ENCODE results near the gene RFFL.
A peak's percentile ranks its signal among the peaks of the same experiment; 100 is the strongest.

The RFFL gene

DNA sequence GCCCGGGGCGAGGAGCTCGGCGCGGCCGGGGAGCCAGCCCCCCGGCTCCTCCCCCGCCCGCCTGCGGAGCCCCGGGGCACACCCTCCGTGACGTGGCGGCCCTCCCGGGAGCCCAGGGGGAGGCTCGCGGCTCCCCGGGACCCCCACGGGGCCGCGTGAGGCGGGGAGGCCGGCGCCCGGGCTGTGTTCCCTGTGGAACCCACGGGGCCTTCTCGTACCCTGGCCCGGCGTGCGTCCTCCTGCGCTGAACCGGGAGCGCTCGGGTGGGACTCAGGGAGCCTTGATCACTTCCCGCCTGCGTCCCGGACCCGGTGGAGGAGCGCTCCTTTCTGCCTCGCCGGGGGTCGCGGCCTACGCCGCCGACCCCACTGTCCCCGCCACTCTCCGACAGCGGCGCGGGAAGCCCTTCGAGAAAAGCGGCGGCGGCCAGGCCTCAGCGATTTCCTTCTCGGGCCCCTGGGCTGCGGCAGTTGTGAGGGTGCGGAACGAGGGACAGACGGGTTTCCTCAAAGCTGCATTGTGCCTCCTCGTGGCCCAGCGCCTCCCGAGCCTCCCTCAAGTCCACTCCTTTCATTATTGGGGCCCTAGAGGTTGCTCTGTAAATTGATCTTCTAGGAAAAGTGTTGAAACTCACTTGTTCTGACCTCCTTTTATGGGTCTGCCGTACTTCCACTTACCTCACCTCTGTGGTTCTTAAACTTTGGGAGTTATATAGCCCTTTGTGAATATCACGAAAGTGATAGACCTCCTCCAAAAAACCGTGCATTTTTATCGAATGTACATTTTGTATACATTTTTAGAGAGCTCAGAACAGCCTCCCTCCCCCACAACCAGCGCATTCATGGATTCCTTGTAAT lies 82.6 kb downstream of the RFFL start:
- Histone ChIP-seq H3K27ac (ENCODE audit: low read length) (peak overlapping the region; percentile 72), H3K9me3 (ENCODE audit: insufficient read depth, low read length) (no peaks in the 10 kb centered on the region), H3K4me3 (ENCODE audit: low read length) (peak overlapping the region; percentile 93), H3K9ac (ENCODE audit: low read length) (peak overlapping the region; percentile 91), H3K36me3 (replicated peaks; ENCODE audit: low read depth, low read length) (peaks cover 6% of the 10 kb centered on the region), H3K27me3 (ENCODE audit: low read depth, low read length) (no peaks in the 10 kb centered on the region), H3K4me2 (ENCODE audit: low read length) (peak overlapping the region; percentile 90), H3K4me1 (ENCODE audit: low read length) (peaks cover 14% of the 10 kb centered on the region), H3K79me2 (ENCODE audit: low read length) (peaks cover 24% of the 10 kb centered on the region), H2AFZ (ENCODE audit: low read depth, low read length) (peak overlapping the region; percentile 71; the same call in 1 of the 2 replicates), H4K20me1 (ENCODE audit: insufficient read depth, low read length) (no peaks in the 10 kb centered on the region)
- TF ChIP-seq EZH2phosphoT487 (IDR thresholded peaks at IDR 0.05; ENCODE audit: low read depth), result no peak
- TF ChIP-seq, protein P1, sequence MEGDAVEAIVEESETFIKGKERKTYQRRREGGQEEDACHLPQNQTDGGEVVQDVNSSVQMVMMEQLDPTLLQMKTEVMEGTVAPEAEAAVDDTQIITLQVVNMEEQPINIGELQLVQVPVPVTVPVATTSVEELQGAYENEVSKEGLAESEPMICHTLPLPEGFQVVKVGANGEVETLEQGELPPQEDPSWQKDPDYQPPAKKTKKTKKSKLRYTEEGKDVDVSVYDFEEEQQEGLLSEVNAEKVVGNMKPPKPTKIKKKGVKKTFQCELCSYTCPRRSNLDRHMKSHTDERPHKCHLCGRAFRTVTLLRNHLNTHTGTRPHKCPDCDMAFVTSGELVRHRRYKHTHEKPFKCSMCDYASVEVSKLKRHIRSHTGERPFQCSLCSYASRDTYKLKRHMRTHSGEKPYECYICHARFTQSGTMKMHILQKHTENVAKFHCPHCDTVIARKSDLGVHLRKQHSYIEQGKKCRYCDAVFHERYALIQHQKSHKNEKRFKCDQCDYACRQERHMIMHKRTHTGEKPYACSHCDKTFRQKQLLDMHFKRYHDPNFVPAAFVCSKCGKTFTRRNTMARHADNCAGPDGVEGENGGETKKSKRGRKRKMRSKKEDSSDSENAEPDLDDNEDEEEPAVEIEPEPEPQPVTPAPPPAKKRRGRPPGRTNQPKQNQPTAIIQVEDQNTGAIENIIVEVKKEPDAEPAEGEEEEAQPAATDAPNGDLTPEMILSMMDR (IDR thresholded peaks at IDR 0.05; ENCODE audit: low read depth, low read length), result peak; percentile 39

DNA sequence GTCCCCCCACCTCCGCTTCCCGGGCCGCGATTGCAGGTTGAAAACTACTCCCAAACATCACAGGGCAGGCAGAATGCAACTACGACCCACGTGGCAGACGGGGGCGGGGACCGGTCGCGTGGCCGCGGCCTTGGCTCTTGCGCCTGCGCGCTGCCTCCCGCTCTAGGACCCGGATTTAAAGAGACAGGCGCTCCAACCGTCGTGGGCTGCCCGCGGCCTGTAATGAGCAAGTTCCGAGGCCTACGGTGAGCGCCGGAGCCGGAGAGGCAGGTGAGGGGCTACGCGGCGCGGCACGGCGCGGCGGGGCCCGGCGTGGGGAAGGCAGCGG lies 83.2 kb downstream of the RFFL start, which contains the start of gene LIG3:
LIG3 (plus strand) TSS at position 160 of the 328 bp plus-strand sequence. CDS start 2,494 bp downstream, outside the sequence.
- no peaks in the 10 kb centered on the region for H4K20me1 ChIP-seq (ENCODE audit: insufficient read depth, low read length)
- peak within 1 kb of the TSS; percentile 93 for H3K4me3 ChIP-seq (ENCODE audit: low read length)
- H3K4me2 ChIP-seq (ENCODE audit: low read length), result peak within 1 kb of the TSS; percentile 90
- H3K27ac ChIP-seq (ENCODE audit: low read length), result peak within 1 kb of the TSS; percentile 72
- peak within 1 kb of the TSS; percentile 71 for H2AFZ ChIP-seq (ENCODE audit: low read depth, low read length)
- no peaks in the 10 kb centered on the region for H3K9me3 ChIP-seq (ENCODE audit: insufficient read depth, low read length)
- H3K79me2 ChIP-seq (ENCODE audit: low read length), result peaks cover 24% of the 10 kb centered on the region
- H3K4me1 ChIP-seq (ENCODE audit: low read length), result peaks cover 14% of the 10 kb centered on the region
- H3K36me3 ChIP-seq (replicated peaks; ENCODE audit: low read depth, low read length), result peaks cover 6% of the 10 kb centered on the region
- TF ChIP-seq, protein P1 (IDR thresholded peaks at IDR 0.05; ENCODE audit: low read depth, low read length), result no peak
- TF ChIP-seq EZH2phosphoT487 (IDR thresholded peaks at IDR 0.05; ENCODE audit: low read depth), result no peak
- peak within 1 kb of the TSS; percentile 91 for H3K9ac ChIP-seq (ENCODE audit: low read length)
- H3K27me3 ChIP-seq (ENCODE audit: low read depth, low read length), result no peaks in the 10 kb centered on the region

DNA sequence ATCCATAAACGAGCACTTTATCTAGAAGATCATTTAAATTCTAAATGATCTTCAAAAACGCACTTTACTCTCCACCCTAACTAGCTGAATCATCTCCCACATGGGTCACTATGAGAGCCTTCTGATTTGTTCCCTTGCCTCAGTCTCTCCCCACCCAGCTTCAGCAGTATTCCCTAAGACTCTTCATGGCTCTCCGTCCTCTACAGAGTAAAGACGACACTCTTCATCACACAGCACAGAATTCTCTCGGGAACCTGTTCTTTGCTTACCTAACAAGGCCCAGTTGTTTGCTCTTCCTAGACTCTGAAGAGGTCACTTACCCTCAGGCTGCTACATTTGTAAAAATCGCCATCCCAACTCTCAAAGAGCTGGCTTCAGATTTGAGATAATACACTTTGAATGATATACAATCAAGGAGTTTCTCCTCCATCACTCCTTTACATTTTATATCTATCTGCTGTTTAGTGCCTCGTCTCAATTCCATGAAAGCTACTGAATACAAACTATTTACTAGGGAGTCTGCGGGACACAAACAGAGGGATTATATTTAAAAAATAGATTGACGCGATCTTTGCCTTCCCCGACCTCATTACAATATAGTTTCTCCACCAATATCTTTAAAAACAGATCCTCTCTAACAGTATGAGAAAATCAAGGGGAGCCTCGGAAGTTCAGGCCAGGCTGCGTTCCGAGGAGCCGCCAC lies 83.7 kb downstream of the RFFL start:
- Histone ChIP-seq H3K27ac (ENCODE audit: low read length) (peak overlapping the region; percentile 72; the same call in 1 of the 2 replicates), H4K20me1 (ENCODE audit: insufficient read depth, low read length) (no peaks in the 10 kb centered on the region), H3K4me2 (ENCODE audit: low read length) (peak overlapping the region; percentile 89), H2AFZ (ENCODE audit: low read depth, low read length) (peak overlapping the region; percentile 50), H3K4me1 (ENCODE audit: low read length) (peaks cover 17% of the 10 kb centered on the region), H3K79me2 (ENCODE audit: low read length) (peaks cover 24% of the 10 kb centered on the region), H3K27me3 (ENCODE audit: low read depth, low read length) (no peaks in the 10 kb centered on the region), H3K9ac (ENCODE audit: low read length) (peak overlapping the region; percentile 91), H3K4me3 (ENCODE audit: low read length) (peak overlapping the region; percentile 93), H3K9me3 (ENCODE audit: insufficient read depth, low read length) (no peaks in the 10 kb centered on the region), H3K36me3 (replicated peaks; ENCODE audit: low read depth, low read length) (peaks cover 6% of the 10 kb centered on the region)
- TF ChIP-seq, protein P1 (IDR thresholded peaks at IDR 0.05; ENCODE audit: low read depth, low read length), result no peak
- no peak for TF ChIP-seq EZH2phosphoT487 (IDR thresholded peaks at IDR 0.05; ENCODE audit: low read depth)

DNA sequence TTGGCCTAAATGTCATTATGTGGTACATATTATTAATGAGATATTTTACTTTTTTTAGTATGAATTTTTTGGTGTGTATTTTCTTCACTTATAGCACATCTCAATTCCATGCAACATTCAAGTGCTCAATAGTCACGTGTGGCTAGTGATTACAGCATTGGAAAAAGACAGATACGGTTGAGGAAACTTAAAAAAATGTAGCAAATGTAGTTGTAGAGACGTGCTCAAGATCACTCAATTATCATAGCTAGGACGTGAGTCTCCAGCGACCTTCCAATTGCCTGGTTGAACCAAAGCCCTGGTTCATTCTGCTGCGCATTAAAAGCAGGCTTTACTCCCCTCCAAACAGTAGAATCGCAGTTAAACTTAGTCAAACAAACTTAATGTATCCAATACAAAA lies 84.4 kb downstream of the RFFL start:
- TF ChIP-seq, protein P1 (IDR thresholded peaks at IDR 0.05; ENCODE audit: low read depth, low read length), result no peak
- no peak for TF ChIP-seq EZH2phosphoT487 (IDR thresholded peaks at IDR 0.05; ENCODE audit: low read depth)
- Histone ChIP-seq H3K4me1 (ENCODE audit: low read length) (peaks cover 17% of the 10 kb centered on the region), H3K4me2 (ENCODE audit: low read length) (peak overlapping the region; percentile 89), H3K9me3 (ENCODE audit: insufficient read depth, low read length) (no peaks in the 10 kb centered on the region), H2AFZ (ENCODE audit: low read depth, low read length) (no peak overlapping the region), H4K20me1 (ENCODE audit: insufficient read depth, low read length) (no peaks in the 10 kb centered on the region), H3K27ac (ENCODE audit: low read length) (no peak overlapping the region), H3K4me3 (ENCODE audit: low read length) (peak overlapping the region; percentile 93), H3K36me3 (replicated peaks; ENCODE audit: low read depth, low read length) (peaks cover 4% of the 10 kb centered on the region), H3K27me3 (ENCODE audit: low read depth, low read length) (no peaks in the 10 kb centered on the region), H3K9ac (ENCODE audit: low read length) (peak overlapping the region; percentile 91), H3K79me2 (ENCODE audit: low read length) (peaks cover 24% of the 10 kb centered on the region)

Data from OCI-LY3 (cell line).